Mesangial cell (primary cell): Measurements from ENCODE around the gene VCY. TPM values are rescaled to one million over a fixed set of nuclear protein-coding genes. Genes with fewer than 3 reads are reported as not detected.

Experiments used
- total RNA-seq: library from RNA; depleted of rRNA; stranded (reverse); fragments of >200 nt; gene quantifications from 2 replicates; pipeline ENCODE4 v1.2.3, GENCODE V29; 2015

The VCY gene
- not detected in 2 replicates for total RNA-seq

GRCh38 chrY:13986373-13986772, at the start of gene VCY:
VCY (minus strand) TSS chrY:13986473; CDS start chrY:13986440, 33 bp downstream.

Other genes starting within 250 kb of the VCY start
- not detected in 2 replicates for gene VCY1B, start 69.8 kb upstream of the VCY start, total RNA-seq